Type B pancreatic cell (in vitro differentiated cells): ENCODE measurements around the gene EMX1. TPM values are rescaled to one million over a fixed set of nuclear protein-coding genes. Genes with fewer than 3 reads are reported as not detected.

Experiments used
- DNase-seq: peaks from one replicate; pipeline ENCODE4 v3.0.0; 2021; ENCODE audit warnings: mixed read lengths; ENCODE audit not compliant: unreplicated experiment; ENCODE audit errors: extremely low spot score
- H3K27ac Mint-ChIP-seq: 2 replicates; pipeline ENCODE4 v1.8.0; 2021; ENCODE audit warnings: mild to moderate bottlenecking, mixed read lengths
- H3K27me3 Mint-ChIP-seq: 2 replicates; pipeline ENCODE4 v1.8.0; 2021; ENCODE audit warnings: mixed read lengths
- H3K36me3 Mint-ChIP-seq: 2 replicates; pipeline ENCODE4 v1.8.0; 2021; ENCODE audit warnings: mixed read lengths
- H3K4me1 Mint-ChIP-seq: one replicate; pipeline ENCODE4 v1.8.0; 2021; ENCODE audit warnings: mixed read lengths; ENCODE audit not compliant: unreplicated experiment
- H3K4me3 Mint-ChIP-seq: 2 replicates; pipeline ENCODE4 v1.8.0; 2021; ENCODE audit warnings: mild to moderate bottlenecking, mixed read lengths
- H3K9me3 Mint-ChIP-seq: 2 replicates; pipeline ENCODE4 v1.8.0; 2021; ENCODE audit warnings: mixed read lengths
- total RNA-seq: library from RNA; stranded (reverse); gene quantifications from 2 replicates; pipeline ENCODE4 v1.2.1, GENCODE V29; 2021; ENCODE audit warnings: low replicate concordance
- TF ChIP-seq, protein P1 (sequence below): fragments of 200-600 bp; sonication (generic); conservative IDR thresholded peaks from 2 replicates; pipeline ENCODE4 v1.5.0; 2021; ENCODE audit warnings: antibody characterized with exemption, mild to moderate bottlenecking

Gene EMX1
- total RNA-seq, 1 donor from 2014 or later, result 0.97 TPM

- DNase-seq, result no peak
- H3K9me3 Mint-ChIP-seq, result no peaks in the 10 kb centered on the region
- peaks cover 2% of the 10 kb centered on the region for H3K27me3 Mint-ChIP-seq
- H3K4me1 Mint-ChIP-seq, result peaks cover 5% of the 10 kb centered on the region
- H3K4me3 Mint-ChIP-seq, result no peak overlapping the region
- peaks cover 2% of the 10 kb centered on the region for H3K36me3 Mint-ChIP-seq
- no peak overlapping the region for H3K27ac Mint-ChIP-seq
- TF ChIP-seq, protein P1, sequence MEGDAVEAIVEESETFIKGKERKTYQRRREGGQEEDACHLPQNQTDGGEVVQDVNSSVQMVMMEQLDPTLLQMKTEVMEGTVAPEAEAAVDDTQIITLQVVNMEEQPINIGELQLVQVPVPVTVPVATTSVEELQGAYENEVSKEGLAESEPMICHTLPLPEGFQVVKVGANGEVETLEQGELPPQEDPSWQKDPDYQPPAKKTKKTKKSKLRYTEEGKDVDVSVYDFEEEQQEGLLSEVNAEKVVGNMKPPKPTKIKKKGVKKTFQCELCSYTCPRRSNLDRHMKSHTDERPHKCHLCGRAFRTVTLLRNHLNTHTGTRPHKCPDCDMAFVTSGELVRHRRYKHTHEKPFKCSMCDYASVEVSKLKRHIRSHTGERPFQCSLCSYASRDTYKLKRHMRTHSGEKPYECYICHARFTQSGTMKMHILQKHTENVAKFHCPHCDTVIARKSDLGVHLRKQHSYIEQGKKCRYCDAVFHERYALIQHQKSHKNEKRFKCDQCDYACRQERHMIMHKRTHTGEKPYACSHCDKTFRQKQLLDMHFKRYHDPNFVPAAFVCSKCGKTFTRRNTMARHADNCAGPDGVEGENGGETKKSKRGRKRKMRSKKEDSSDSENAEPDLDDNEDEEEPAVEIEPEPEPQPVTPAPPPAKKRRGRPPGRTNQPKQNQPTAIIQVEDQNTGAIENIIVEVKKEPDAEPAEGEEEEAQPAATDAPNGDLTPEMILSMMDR, result no peak
Measured at GRCh38 chr2:72961853-72962468, 44.6 kb downstream of the EMX1 start.

GRCh38 chr2:72962911-72963310 lies 45.6 kb downstream of the EMX1 start:
- Mint-ChIP-seq H3K27me3 (no peaks in the 10 kb centered on the region), H3K27ac (no peak overlapping the region), H3K9me3 (no peaks in the 10 kb centered on the region), H3K4me1 (peaks cover 5% of the 10 kb centered on the region), H3K36me3 (no peaks in the 10 kb centered on the region), H3K4me3 (no peak overlapping the region)
- TF ChIP-seq, protein P1, result no peak
- DNase-seq, result no peak

GRCh38 chr2:72963423-72964145 lies 46.3 kb downstream of the EMX1 start:
- no peak overlapping the region for H3K4me3 Mint-ChIP-seq
- peaks cover 5% of the 10 kb centered on the region for H3K4me1 Mint-ChIP-seq
- no peaks in the 10 kb centered on the region for H3K36me3 Mint-ChIP-seq
- no peaks in the 10 kb centered on the region for H3K9me3 Mint-ChIP-seq
- TF ChIP-seq, protein P1, result no peak
- no peak overlapping the region for H3K27ac Mint-ChIP-seq
- no peaks in the 10 kb centered on the region for H3K27me3 Mint-ChIP-seq
- DNase-seq, result no peak

GRCh38 chr2:72964146-72964525 lies 46.8 kb downstream of the EMX1 start:
- no peak overlapping the region for H3K4me3 Mint-ChIP-seq
- H3K36me3 Mint-ChIP-seq, result no peaks in the 10 kb centered on the region
- no peaks in the 10 kb centered on the region for H3K27me3 Mint-ChIP-seq
- peaks cover 5% of the 10 kb centered on the region for H3K4me1 Mint-ChIP-seq
- H3K27ac Mint-ChIP-seq, result no peak overlapping the region
- no peak for DNase-seq
- no peaks in the 10 kb centered on the region for H3K9me3 Mint-ChIP-seq
- TF ChIP-seq, protein P1, result no peak

- peaks cover 5% of the 10 kb centered on the region for H3K4me1 Mint-ChIP-seq
- H3K9me3 Mint-ChIP-seq, result no peaks in the 10 kb centered on the region
- H3K27ac Mint-ChIP-seq, result no peak overlapping the region
- H3K27me3 Mint-ChIP-seq, result no peaks in the 10 kb centered on the region
- no peak overlapping the region for H3K4me3 Mint-ChIP-seq
- DNase-seq, result no peak
- H3K36me3 Mint-ChIP-seq, result no peaks in the 10 kb centered on the region
- TF ChIP-seq, protein P1, result no peak
Measured at GRCh38 chr2:72965016-72965415, 47.7 kb downstream of the EMX1 start.
